GM13976 (cell line): Measurements from ENCODE around the gene KMT2C.

Experiments
- DNase-seq: peaks from one replicate; pipeline ENCODE4 v3.0.0; 2012; ENCODE audit warnings: low spot score
- CTCF ChIP-seq: IDR thresholded peaks from 2 replicates; pipeline ENCODE4 v1.5.1; 2012; ENCODE audit warnings: borderline replicate concordance, mild to moderate bottlenecking; ENCODE audit not compliant: insufficient read depth; ENCODE audit errors: extremely low read depth, missing control alignments, control extremely low read depth
- in situ Hi-C: fragments of 300-500 bp; cut with MboI; formaldehyde crosslinking; loops from one replicate; pipeline ENCODE4 v1.12.0; 2022; ENCODE audit warnings: low sequenced_read_pairs, mixed read lengths, inconsistent platforms; ENCODE audit not compliant: unreplicated experiment

KMT2C gene

GRCh38 chr7:152162287-152162686 is 273.5 kb downstream of the KMT2C start:
- no peak for DNase-seq
- no peak for TF ChIP-seq CTCF
- in situ Hi-C loops: no loop called here

DNA sequence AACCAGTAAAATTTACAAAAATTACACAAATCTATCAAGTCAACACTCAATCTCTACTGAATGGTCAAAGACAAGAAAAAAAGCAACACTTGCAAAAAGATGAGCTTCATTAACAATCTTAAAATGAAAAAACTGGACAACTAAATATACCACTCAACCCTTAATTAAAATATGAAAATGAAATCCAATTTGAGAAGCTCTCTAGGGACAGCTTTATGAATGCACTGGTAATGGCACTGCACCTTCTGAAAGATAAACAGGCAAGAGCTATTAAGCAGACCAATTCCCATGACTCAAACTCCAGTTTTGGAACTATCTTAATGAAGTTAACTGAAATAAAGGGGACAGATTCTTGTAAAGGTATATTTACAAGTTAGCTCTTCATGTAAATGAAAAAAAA is 274.6 kb downstream of the KMT2C start:
- TF ChIP-seq CTCF: no peak
- in situ Hi-C loops: no loop called here
- DNase-seq: no peak

DNA sequence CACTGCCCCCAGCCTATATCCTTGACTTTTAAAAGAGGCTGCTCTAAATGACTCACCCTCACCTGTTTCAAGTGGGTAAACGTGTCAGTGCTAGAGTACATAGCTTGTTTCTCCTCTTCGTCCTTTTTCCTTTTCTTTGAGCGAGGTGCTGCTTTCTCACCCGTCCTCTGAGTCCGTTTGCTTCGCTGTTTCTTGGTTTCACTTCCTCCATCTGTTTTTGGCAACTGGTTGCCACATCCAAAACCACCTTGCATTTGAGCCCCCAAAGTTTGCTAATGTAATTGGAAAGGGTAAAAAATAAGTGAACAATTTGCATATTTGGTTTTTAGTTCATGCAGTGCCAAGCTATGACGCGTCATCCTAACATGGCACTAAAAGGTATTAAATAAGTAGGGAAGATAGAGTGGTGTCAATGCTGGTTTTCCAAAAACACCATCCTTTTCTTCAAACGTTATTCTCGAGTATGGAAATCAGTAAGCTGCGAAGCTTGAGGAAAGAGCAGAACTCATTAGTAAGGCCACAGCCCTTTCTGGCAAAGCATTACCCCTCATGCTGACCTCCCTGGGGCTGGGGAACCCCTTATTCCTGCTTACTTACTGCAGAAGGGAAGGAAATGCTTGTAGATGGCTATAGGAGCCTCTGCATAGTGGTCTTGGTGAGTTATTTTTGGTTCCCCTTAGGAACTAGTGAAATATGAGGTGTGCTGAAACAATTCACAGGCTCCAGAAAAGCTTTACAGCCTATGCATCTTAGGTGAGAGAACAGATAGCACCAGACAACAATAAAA is 276.8 kb downstream of the KMT2C start:
- no peak for TF ChIP-seq CTCF
- in situ Hi-C loops: no loop called here
- peak; percentile 56 for DNase-seq

DNA sequence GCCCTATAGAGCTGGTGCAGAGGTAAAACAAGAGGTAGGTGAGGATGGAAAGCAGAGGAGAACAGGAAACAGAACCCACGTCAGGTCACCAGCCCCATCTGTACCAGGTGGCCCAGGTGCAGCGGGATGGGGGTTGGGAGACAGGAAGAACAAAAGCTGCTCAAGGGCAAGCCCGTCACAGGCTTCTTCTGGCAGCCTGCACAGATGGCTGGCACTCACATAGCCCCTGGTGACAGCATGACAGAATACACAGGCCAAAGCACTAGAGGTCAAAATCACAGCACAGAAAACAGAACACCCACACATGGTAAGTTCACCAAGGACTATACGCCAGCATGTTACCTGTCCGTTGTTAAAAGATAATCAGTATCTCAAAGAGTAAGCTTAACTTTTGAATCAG is 283.5 kb downstream of the KMT2C start:
- in situ Hi-C loops: no loop called here
- no peak for TF ChIP-seq CTCF
- DNase-seq: no peak

DNA sequence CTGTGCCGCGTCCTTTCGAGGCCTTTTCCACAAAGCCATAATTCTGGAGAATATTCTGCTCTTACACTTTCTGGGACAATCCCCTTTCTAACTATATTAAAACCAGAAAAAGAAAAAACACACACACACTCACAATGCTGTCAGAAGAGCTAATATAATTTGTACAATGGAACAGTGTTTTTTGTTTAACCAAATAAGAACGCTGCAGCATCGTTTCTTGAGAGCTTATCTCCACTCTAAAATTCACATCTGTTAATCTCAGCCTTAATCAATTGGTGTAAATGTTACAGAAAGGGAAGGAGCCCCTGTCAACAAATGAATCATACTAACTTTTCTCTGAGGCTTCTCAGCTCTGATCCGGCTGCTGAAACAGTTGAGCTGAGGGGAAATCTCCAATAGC is 286.4 kb downstream of the KMT2C start:
- TF ChIP-seq CTCF: no peak
- in situ Hi-C loops: no loop called here
- DNase-seq: no peak

DNA sequence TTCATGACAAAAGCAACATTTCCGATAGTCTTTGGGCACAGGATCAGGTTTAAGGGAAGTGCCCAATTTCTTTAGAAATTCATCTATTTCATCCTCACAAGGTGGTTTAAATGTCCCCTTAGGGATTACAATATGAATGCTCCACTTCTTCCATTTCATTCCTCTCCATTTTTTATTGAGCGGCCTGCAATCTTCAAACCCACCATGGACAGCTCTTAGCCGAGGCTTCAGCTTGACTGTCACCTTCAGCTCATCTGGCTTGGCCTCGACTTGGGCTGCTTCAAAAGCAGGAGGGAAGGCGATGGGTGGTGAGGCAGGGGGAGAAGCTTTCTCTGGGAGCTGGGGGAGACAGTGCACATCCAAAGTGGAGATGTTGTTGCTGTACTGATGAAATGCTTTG is 287.1 kb downstream of the KMT2C start:
- TF ChIP-seq CTCF: no peak
- in situ Hi-C loops: no loop called here
- DNase-seq: no peak
